ENCODE data around the gene TGFBRAP1.
A peak's percentile ranks its signal among the peaks of the same experiment; 100 is the strongest.
"Not testable (repeated sequence)": the region's sequence is repeated elsewhere in the genome, so short reads cannot be mapped to it uniquely, and the experiment has no call there.

TGFBRAP1 gene

GRCh38 chr2:105357122-105357521, 27.6 kb upstream of the TGFBRAP1 start:
- no peak for DNase-seq

GRCh38 chr2:105344704-105345345, 15.3 kb upstream of the TGFBRAP1 start:
- no peak for DNase-seq

- no peak for DNase-seq
Measured at GRCh38 chr2:105339414-105339813, 9.9 kb upstream of the TGFBRAP1 start.

- no peak for DNase-seq
Measured at GRCh38 chr2:105338020-105338385, 8.5 kb upstream of the TGFBRAP1 start.

GRCh38 chr2:105337122-105338019, 7.8 kb upstream of the TGFBRAP1 start, which contains the start of gene C2orf49:
C2orf49 (plus strand) TSS chr2:105337540; CDS start chr2:105337588, 48 bp downstream.
- peak; percentile 88 for DNase-seq

- no peak for DNase-seq
Measured at GRCh38 chr2:105336786-105337121, 7.2 kb upstream of the TGFBRAP1 start.

GRCh38 chr2:105335469-105335868, 5.9 kb upstream of the TGFBRAP1 start:
- DNase-seq, result no peak

GRCh38 chr2:105334211-105334610, 4.7 kb upstream of the TGFBRAP1 start:
- no peak for DNase-seq

- DNase-seq, result no peak
Measured at GRCh38 chr2:105330681-105331375, 1.3 kb upstream of the TGFBRAP1 start.

- no peak for DNase-seq
Measured at GRCh38 chr2:105329197-105329554, 359 bp downstream of the TGFBRAP1 start.

- peak; percentile 31 for DNase-seq
Measured at GRCh38 chr2:105328281-105329196, 996 bp downstream of the TGFBRAP1 start.

- no peak for DNase-seq
Measured at GRCh38 chr2:105327690-105328089, 1.8 kb downstream of the TGFBRAP1 start.

- not testable (repeated sequence) for DNase-seq
Measured at GRCh38 chr2:105327271-105327670, 2.3 kb downstream of the TGFBRAP1 start.

GRCh38 chr2:105325389-105325963, 4.1 kb downstream of the TGFBRAP1 start:
- no peak for DNase-seq

- DNase-seq, result no peak
Measured at GRCh38 chr2:105324732-105325131, 4.8 kb downstream of the TGFBRAP1 start.

GRCh38 chr2:105324101-105324500, 5.4 kb downstream of the TGFBRAP1 start:
- DNase-seq, result no peak

- DNase-seq, result no peak
Measured at GRCh38 chr2:105323111-105323510, 6.4 kb downstream of the TGFBRAP1 start.

- no peak for DNase-seq
Measured at GRCh38 chr2:105321875-105322646, 7.5 kb downstream of the TGFBRAP1 start.

- no peak for DNase-seq
Measured at GRCh38 chr2:105320651-105321215, 8.8 kb downstream of the TGFBRAP1 start.

- DNase-seq, result no peak
Measured at GRCh38 chr2:105317937-105318336, 11.6 kb downstream of the TGFBRAP1 start.

GRCh38 chr2:105315314-105315713, 14.2 kb downstream of the TGFBRAP1 start:
- no peak for DNase-seq

Data from CD4-positive, alpha-beta T cell treated with Interleukin-15 for 1 hour (primary cell).